Endothelial cell (in vitro differentiated cells): Measurements from ENCODE around the gene DPM3. TPM values are rescaled to one million over a fixed set of nuclear protein-coding genes. Genes with fewer than 3 reads are reported as not detected.

Source experiments
- DNase-seq: peaks from one replicate; pipeline ENCODE4 v3.0.0; 2021; ENCODE audit warnings: low spot score
- H3K27ac Mint-ChIP-seq: one replicate; pipeline ENCODE4 v1.8.0; 2021; ENCODE audit warnings: mixed read lengths, inconsistent platforms; ENCODE audit not compliant: unreplicated experiment
- H3K27me3 Mint-ChIP-seq: one replicate; pipeline ENCODE4 v1.8.0; 2021; ENCODE audit warnings: mild to moderate bottlenecking, moderate library complexity, mixed read lengths, inconsistent platforms; ENCODE audit not compliant: unreplicated experiment
- H3K36me3 Mint-ChIP-seq: one replicate; pipeline ENCODE4 v1.8.0; 2021; ENCODE audit warnings: mild to moderate bottlenecking, low read depth, mixed read lengths, inconsistent platforms; ENCODE audit not compliant: unreplicated experiment
- H3K4me1 Mint-ChIP-seq: one replicate; pipeline ENCODE4 v1.8.0; 2021; ENCODE audit warnings: mild to moderate bottlenecking, mixed read lengths, inconsistent platforms; ENCODE audit not compliant: unreplicated experiment
- H3K4me3 Mint-ChIP-seq: one replicate; pipeline ENCODE4 v1.8.0; 2021; ENCODE audit warnings: mild to moderate bottlenecking, mixed read lengths, inconsistent platforms; ENCODE audit not compliant: unreplicated experiment
- H3K9me3 Mint-ChIP-seq: one replicate; pipeline ENCODE4 v1.8.0; 2021; ENCODE audit warnings: mixed read lengths, inconsistent platforms; ENCODE audit not compliant: unreplicated experiment
- total RNA-seq: library from RNA; stranded (reverse); fragmentation: NEBNext Ultra II Directional; extraction: Animal tissue kit (Norgen Biotek cat#: 25700); gene quantifications from one replicate; pipeline ENCODE4 v1.2.1, GENCODE V29; 2021; ENCODE audit not compliant: unreplicated experiment
- TF ChIP-seq, protein P1 (sequence below): fragments of 200-600 bp; sonication (generic); IDR thresholded peaks from one replicate; pipeline ENCODE4 v1.5.0; 2021; ENCODE audit warnings: antibody characterized with exemption; ENCODE audit not compliant: unreplicated experiment

Gene DPM3
- total RNA-seq, 1 donor from 2014 or later, result 39.2 TPM

GRCh38 chr1:155177918-155178281, 37.6 kb upstream of the DPM3 start:
- Mint-ChIP-seq H3K4me1 (peaks cover 21% of the 10 kb centered on the region), H3K27ac (no peak overlapping the region), H3K9me3 (no peaks in the 10 kb centered on the region), H3K36me3 (peaks cover 20% of the 10 kb centered on the region), H3K4me3 (peak overlapping the region; percentile 25), H3K27me3 (peaks cover 6% of the 10 kb centered on the region)
- no peak for DNase-seq
- TF ChIP-seq, protein P1, sequence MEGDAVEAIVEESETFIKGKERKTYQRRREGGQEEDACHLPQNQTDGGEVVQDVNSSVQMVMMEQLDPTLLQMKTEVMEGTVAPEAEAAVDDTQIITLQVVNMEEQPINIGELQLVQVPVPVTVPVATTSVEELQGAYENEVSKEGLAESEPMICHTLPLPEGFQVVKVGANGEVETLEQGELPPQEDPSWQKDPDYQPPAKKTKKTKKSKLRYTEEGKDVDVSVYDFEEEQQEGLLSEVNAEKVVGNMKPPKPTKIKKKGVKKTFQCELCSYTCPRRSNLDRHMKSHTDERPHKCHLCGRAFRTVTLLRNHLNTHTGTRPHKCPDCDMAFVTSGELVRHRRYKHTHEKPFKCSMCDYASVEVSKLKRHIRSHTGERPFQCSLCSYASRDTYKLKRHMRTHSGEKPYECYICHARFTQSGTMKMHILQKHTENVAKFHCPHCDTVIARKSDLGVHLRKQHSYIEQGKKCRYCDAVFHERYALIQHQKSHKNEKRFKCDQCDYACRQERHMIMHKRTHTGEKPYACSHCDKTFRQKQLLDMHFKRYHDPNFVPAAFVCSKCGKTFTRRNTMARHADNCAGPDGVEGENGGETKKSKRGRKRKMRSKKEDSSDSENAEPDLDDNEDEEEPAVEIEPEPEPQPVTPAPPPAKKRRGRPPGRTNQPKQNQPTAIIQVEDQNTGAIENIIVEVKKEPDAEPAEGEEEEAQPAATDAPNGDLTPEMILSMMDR, result no peak

- H3K36me3 Mint-ChIP-seq, result peaks cover 22% of the 10 kb centered on the region
- H3K4me3 Mint-ChIP-seq, result peak overlapping the region; percentile 25
- TF ChIP-seq, protein P1, result no peak
- DNase-seq, result peak; percentile 1
- no peak overlapping the region for H3K27ac Mint-ChIP-seq
- H3K4me1 Mint-ChIP-seq, result peaks cover 24% of the 10 kb centered on the region
- no peaks in the 10 kb centered on the region for H3K9me3 Mint-ChIP-seq
- H3K27me3 Mint-ChIP-seq, result peaks cover 8% of the 10 kb centered on the region
Observed at GRCh38 chr1:155177192-155177917, 37.0 kb upstream of the DPM3 start.

DNA sequence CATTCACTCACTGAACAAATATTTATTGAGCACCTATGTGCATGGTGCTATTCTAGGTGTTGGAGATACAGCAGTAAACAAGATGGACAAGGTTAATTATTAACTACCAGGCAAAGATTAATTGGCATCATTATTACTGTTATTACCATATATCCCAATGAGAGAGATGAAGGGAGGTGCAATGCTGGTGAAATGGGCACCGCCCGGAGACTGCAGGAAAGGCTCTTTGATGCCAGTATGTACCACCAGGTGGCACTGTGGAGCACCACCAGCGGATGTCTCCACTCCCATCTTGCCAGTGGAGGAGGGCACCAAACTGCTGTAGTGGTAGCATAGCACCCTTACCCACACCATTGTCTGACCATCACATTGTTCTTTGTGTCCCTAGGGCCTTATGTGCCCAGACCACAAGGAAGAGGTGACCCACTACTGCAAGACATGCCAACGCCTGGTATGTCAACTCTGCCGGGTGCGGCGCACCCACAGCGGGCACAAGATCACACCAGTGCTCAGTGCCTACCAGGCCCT, 36.3 kb upstream of the DPM3 start:
- H3K4me3 Mint-ChIP-seq, result peak overlapping the region; percentile 14
- H3K27ac Mint-ChIP-seq, result peak overlapping the region; percentile 64
- H3K9me3 Mint-ChIP-seq, result no peaks in the 10 kb centered on the region
- peaks cover 8% of the 10 kb centered on the region for H3K27me3 Mint-ChIP-seq
- TF ChIP-seq, protein P1, result peak; percentile 81
- DNase-seq, result peak; percentile 86
- H3K4me1 Mint-ChIP-seq, result peaks cover 30% of the 10 kb centered on the region
- H3K36me3 Mint-ChIP-seq, result peaks cover 28% of the 10 kb centered on the region

GRCh38 chr1:155175927-155176371, 35.6 kb upstream of the DPM3 start:
- peaks cover 28% of the 10 kb centered on the region for H3K36me3 Mint-ChIP-seq
- TF ChIP-seq, protein P1, result no peak
- no peaks in the 10 kb centered on the region for H3K9me3 Mint-ChIP-seq
- no peak overlapping the region for H3K4me3 Mint-ChIP-seq
- peaks cover 30% of the 10 kb centered on the region for H3K4me1 Mint-ChIP-seq
- peaks cover 8% of the 10 kb centered on the region for H3K27me3 Mint-ChIP-seq
- H3K27ac Mint-ChIP-seq, result no peak overlapping the region
- no peak for DNase-seq

GRCh38 chr1:155175281-155175926, 35.1 kb upstream of the DPM3 start:
- Mint-ChIP-seq H3K27me3 (peaks cover 8% of the 10 kb centered on the region), H3K9me3 (no peaks in the 10 kb centered on the region), H3K4me1 (peaks cover 30% of the 10 kb centered on the region), H3K4me3 (peak overlapping the region; percentile 87), H3K36me3 (peaks cover 29% of the 10 kb centered on the region), H3K27ac (no peak overlapping the region)
- no peak for DNase-seq
- TF ChIP-seq, protein P1, result no peak
